Measurements from ENCODE around the gene ITGAD. TPM values are rescaled to one million over a fixed set of nuclear protein-coding genes. Genes with fewer than 3 reads are reported as not detected.
A peak's percentile ranks its signal among the peaks of the same experiment; 100 is the strongest.

Gene ITGAD
- polyA plus RNA-seq, 2 of the 4 experiments (the other 2 are of a cell fraction) = not detected

- TF ChIP-seq RNF2 (IDR thresholded peaks at IDR 0.05; ENCODE audit: borderline replicate concordance, low read depth) (0 out of 2 replicates have a peak, but pooled peaks have one; percentile 55), RAD21 (conservative IDR thresholded peaks at IDR 0.05 in 1 of 2, IDR thresholded peaks at IDR 0.05 in 1 of 2) (peak; percentile 6 to 32; a peak in 2 of 5 replicates)
These were observed 65.9 kb downstream of the ITGAD start, which contains the start of gene ARMC5 (continued) for GRCh38 chr16:31458844-31459686.

GRCh38 chr16:31459687-31460581, 66.8 kb downstream of the ITGAD start:
- H3K4me3 ChIP-seq = peak overlapping the region; percentile 87
- H3K4me2 ChIP-seq = peak overlapping the region; percentile 89
- H3K4me1 ChIP-seq = peaks cover 31% of the 10 kb centered on the region
- ChIA-PET POLR2A (interaction anchor here (0.5 to 4.0 kb wide), 35 partner anchors 8 to 463 kb away, joined by 3 to 23 read pairs (median 6); partner anchors contain the start of genes FUS, KAT8, RUSF1 and SLC5A2), CTCF (interaction anchor here (0.6 to 7.9 kb wide), 27 partner anchors 8 to 506 kb away, joined by 3 to 52 read pairs (median 5); partner anchors contain the start of genes PYCARD, TGFB1I1, ZNF267 and ZNF843)
- 6% methylated on average over 20 of the region's 61 CpGs for WGBS (ENCODE audit: missing lambda C conversion rate)
- ATAC-seq (peak; percentile 62 to 82), FAIRE-seq (no peak), DNase-seq (ENCODE audit: low read depth in 1 of 2, low spot score in 1 of 2) (peak; percentile 91 to 99)
- TF ChIP-seq JUNB (IDR thresholded peaks at IDR 0.05) (no peak), RFX5 (IDR thresholded peaks at IDR 0.05) (0 out of 2 replicates have a peak, but pooled peaks have one; percentile 27), HOXA7 (CRISPR knock-in tag; IDR thresholded peaks at IDR 0.05) (no peak), PHF8 (IDR thresholded peaks at IDR 0.05; ENCODE audit: borderline replicate concordance, low read depth) (peak; percentile 30; the same call in 1 of the 2 replicates), MAX (IDR thresholded peaks at IDR 0.05) (no peak), CBX8 (IDR thresholded peaks at IDR 0.05) (no peak), HMGXB4 (CRISPR knock-in tag; IDR thresholded peaks at IDR 0.05; ENCODE audit: borderline replicate concordance) (no peak), BCL3 (IDR thresholded peaks at IDR 0.05) (peak; percentile 42; the same call in 1 of the 3 replicates), CTCF (IDR thresholded peaks at IDR 0.05) (no peak), POLR2A (IDR thresholded peaks at IDR 0.05; ENCODE audit: low read length) (peak; percentile 64), CEBPB (IDR thresholded peaks at IDR 0.05) (peak in 1 of 2 experiments; percentile 3; a peak in 1 of 4 replicates), JUN (IDR thresholded peaks at IDR 0.05) (peak; percentile 26 to 55; a peak in 1 of 5 replicates)
- H3K27ac ChIP-seq = peak overlapping the region; percentile 98 to 99
- H3K9me3 ChIP-seq = no peaks in the 10 kb centered on the region

- DNase-seq (ENCODE audit: low read depth in 1 of 2, low spot score in 1 of 2) (peak in 1 of 2 experiments; percentile 67), ATAC-seq (no peak), FAIRE-seq (no peak)
- Histone ChIP-seq H3K4me2 (peak overlapping the region; percentile 89), H3K4me3 (peak overlapping the region; percentile 51), H3K4me1 (peaks cover 25% of the 10 kb centered on the region), H3K9me3 (no peaks in the 10 kb centered on the region), H3K27ac (peak overlapping the region; percentile 83 to 99)
- ChIA-PET POLR2A (interaction anchor here (0.5 to 4.0 kb wide), 12 partner anchors 9 to 414 kb away, joined by 3 to 23 read pairs (median 6); partner anchors contain the start of genes FUS, RUSF1, TGFB1I1 and ZNF267), CTCF (interaction anchor here (0.6 to 7.9 kb wide), 22 partner anchors 9 to 507 kb away, joined by 3 to 52 read pairs (median 4); partner anchors contain the start of genes PYCARD, TGFB1I1 and ZNF843)
- WGBS (ENCODE audit: missing lambda C conversion rate) = 49% methylated on average over 8 of the region's 8 CpGs
- TF ChIP-seq POLR2AphosphoS2 (conservative IDR thresholded peaks at IDR 0.05; ENCODE audit: low read length) (no peak), EP300 (IDR thresholded peaks at IDR 0.05) (no peak), CTCF (IDR thresholded peaks at IDR 0.05) (peak; percentile 66), SMC3 (IDR thresholded peaks at IDR 0.05) (0 out of 3 replicates have a peak, but pooled peaks have one; percentile 23), PHF8 (IDR thresholded peaks at IDR 0.05; ENCODE audit: borderline replicate concordance, low read depth) (no peak), CHD2 (IDR thresholded peaks at IDR 0.05; ENCODE audit: low read length, partially characterized antibody) (no peak), RAD21 (conservative IDR thresholded peaks at IDR 0.05 in 1 of 2, IDR thresholded peaks at IDR 0.05 in 1 of 2) (0 out of 5 replicates have a peak, but pooled peaks have one; percentile 13 to 18), JUNB (IDR thresholded peaks at IDR 0.05) (no peak)
These were observed 67.5 kb downstream of the ITGAD start for GRCh38 chr16:31460582-31461002.
